ENCODE results near the gene TMEM92.

TMEM92 gene

GRCh38 chr17:50238601-50239280 is 35.5 kb upstream of the TMEM92 start:
- no peak overlapping the region for H3K9ac ChIP-seq (ENCODE audit: low read depth, low read length, poor library complexity)
- no peak overlapping the region for H4K91ac ChIP-seq (ENCODE audit: low read depth, low read length, poor library complexity)
- H3K4me1 ChIP-seq (ENCODE audit: control insufficient read depth in 2 of 2, insufficient read depth in 1 of 2, low read depth in 1 of 2, low read length in 2 of 2): no peaks in the 10 kb centered on the region
- H2BK12ac ChIP-seq (ENCODE audit: low read length): no peak overlapping the region
- H2BK15ac ChIP-seq (ENCODE audit: low read length): no peak overlapping the region
- no peak overlapping the region for H3K4me2 ChIP-seq (ENCODE audit: insufficient read depth, low read length, poor library complexity, severe bottlenecking)
- H2BK5ac ChIP-seq (ENCODE audit: low read length): no peak overlapping the region
- no peaks in the 10 kb centered on the region for H3K79me1 ChIP-seq (ENCODE audit: low read depth, low read length)
- no peak overlapping the region for H2BK120ac ChIP-seq (ENCODE audit: low read depth, low read length)
- H2AK5ac ChIP-seq (ENCODE audit: low read depth, low read length): no peak overlapping the region
- H3K4ac ChIP-seq (ENCODE audit: low read length): no peak overlapping the region
- H3K9me3 ChIP-seq (replicated peaks in 1 of 2; ENCODE audit: control insufficient read depth in 2 of 2, insufficient read depth in 1 of 2, low read depth in 1 of 2, low read length in 2 of 2): peaks cover 0 to 4% of the 10 kb centered on the region in 2 donors
- H3K27me3 ChIP-seq (ENCODE audit: control insufficient read depth in 3 of 3, insufficient read depth in 3 of 3, low read depth in 1 of 3, low read length in 3 of 3): no peaks in the 10 kb centered on the region
- no peak overlapping the region for H3K18ac ChIP-seq (ENCODE audit: low read length)
- DNase-seq (ENCODE audit: low spot score): no peak
- no peak overlapping the region for H4K8ac ChIP-seq (ENCODE audit: low read depth, low read length)
- H3K36me3 ChIP-seq (replicated peaks in 1 of 2; ENCODE audit: control insufficient read depth in 2 of 2, insufficient read depth in 2 of 2, low read length in 2 of 2): no peaks in the 10 kb centered on the region
- no CpG with 5 or more reads among the region's 9 CpGs for WGBS, 2 donors (ENCODE audit: extremely low coverage in 2 of 2, insufficient read length in 2 of 2, insufficient replicate concordance in 1 of 2)
- no peak overlapping the region for H3K27ac ChIP-seq (replicated peaks; ENCODE audit: low read length)
- no peak overlapping the region for H3K4me3 ChIP-seq (ENCODE audit: low read length in 2 of 2)
- H3K14ac ChIP-seq (ENCODE audit: low read length): no peak overlapping the region
- no peak overlapping the region for H2AFZ ChIP-seq (ENCODE audit: low read length)
- no peak overlapping the region for H3K23ac ChIP-seq (ENCODE audit: low read depth, low read length, poor library complexity)

DNA sequence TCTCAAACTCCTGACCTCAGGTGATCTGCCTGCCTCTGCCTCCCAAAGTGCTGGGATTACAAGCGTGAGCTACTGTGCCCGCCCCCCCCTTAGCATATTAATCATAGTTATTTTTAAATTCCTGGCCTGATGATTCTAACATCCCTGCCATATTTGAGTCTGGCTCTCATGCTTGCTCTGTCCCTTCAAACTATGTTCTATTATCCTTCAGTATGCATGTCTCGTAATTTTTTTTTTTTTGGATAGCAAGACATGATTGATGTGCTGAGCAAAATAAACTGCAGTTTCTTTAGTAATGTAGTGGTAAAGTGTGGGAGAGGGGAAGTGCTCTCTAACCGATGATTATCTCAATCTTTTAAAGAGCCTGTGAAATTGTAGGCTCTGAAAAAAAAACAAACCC is 34.3 kb upstream of the TMEM92 start:
- H3K36me3 ChIP-seq (replicated peaks in 1 of 2; ENCODE audit: control insufficient read depth in 2 of 2, insufficient read depth in 2 of 2, low read length in 2 of 2): no peaks in the 10 kb centered on the region
- H3K4me1 ChIP-seq (ENCODE audit: control insufficient read depth in 2 of 2, insufficient read depth in 1 of 2, low read depth in 1 of 2, low read length in 2 of 2): no peaks in the 10 kb centered on the region
- no peak overlapping the region for H4K8ac ChIP-seq (ENCODE audit: low read depth, low read length)
- no peak overlapping the region for H3K14ac ChIP-seq (ENCODE audit: low read length)
- no peak overlapping the region for H2AK5ac ChIP-seq (ENCODE audit: low read depth, low read length)
- no peak overlapping the region for H2BK15ac ChIP-seq (ENCODE audit: low read length)
- H2BK12ac ChIP-seq (ENCODE audit: low read length): no peak overlapping the region
- no peak overlapping the region for H3K23ac ChIP-seq (ENCODE audit: low read depth, low read length, poor library complexity)
- H3K4me2 ChIP-seq (ENCODE audit: insufficient read depth, low read length, poor library complexity, severe bottlenecking): no peak overlapping the region
- no peak overlapping the region for H3K18ac ChIP-seq (ENCODE audit: low read length)
- H3K4ac ChIP-seq (ENCODE audit: low read length): no peak overlapping the region
- peaks cover 0 to 3% of the 10 kb centered on the region in 2 donors for H3K9me3 ChIP-seq (replicated peaks in 1 of 2; ENCODE audit: control insufficient read depth in 2 of 2, insufficient read depth in 1 of 2, low read depth in 1 of 2, low read length in 2 of 2)
- H3K9ac ChIP-seq (ENCODE audit: low read depth, low read length, poor library complexity): no peak overlapping the region
- H3K27ac ChIP-seq (replicated peaks; ENCODE audit: low read length): no peak overlapping the region
- H3K27me3 ChIP-seq (ENCODE audit: control insufficient read depth in 3 of 3, insufficient read depth in 3 of 3, low read depth in 1 of 3, low read length in 3 of 3): no peaks in the 10 kb centered on the region
- no peak overlapping the region for H2BK120ac ChIP-seq (ENCODE audit: low read depth, low read length)
- no peak overlapping the region for H2AFZ ChIP-seq (ENCODE audit: low read length)
- H3K79me1 ChIP-seq (ENCODE audit: low read depth, low read length): no peaks in the 10 kb centered on the region
- DNase-seq (ENCODE audit: low spot score): no peak
- no peak overlapping the region for H3K4me3 ChIP-seq (ENCODE audit: low read length in 2 of 2)
- H4K91ac ChIP-seq (ENCODE audit: low read depth, low read length, poor library complexity): no peak overlapping the region
- no CpG with 5 or more reads among the region's 4 CpGs for WGBS, 2 donors (ENCODE audit: extremely low coverage in 2 of 2, insufficient read length in 2 of 2, insufficient replicate concordance in 1 of 2)
- no peak overlapping the region for H2BK5ac ChIP-seq (ENCODE audit: low read length)

DNA sequence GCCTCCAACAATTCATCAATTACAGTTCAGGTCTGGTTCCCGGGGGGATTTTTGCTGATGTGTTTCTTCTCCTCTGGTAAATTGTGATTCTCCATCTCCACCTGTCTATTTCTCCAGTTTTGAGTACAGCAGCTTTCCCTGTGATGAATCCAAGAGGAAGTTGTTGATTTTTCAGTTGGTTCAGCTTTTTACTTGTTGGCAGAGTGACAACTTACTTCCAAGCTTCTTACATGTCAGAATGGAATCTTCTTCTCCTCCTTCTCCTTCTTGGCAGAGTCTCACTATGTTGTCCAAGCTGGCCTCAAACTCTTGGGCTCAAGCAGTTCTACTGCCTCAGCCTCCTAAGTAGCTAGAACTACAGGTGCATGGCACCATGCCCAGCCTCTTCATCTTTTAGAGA is 33.4 kb upstream of the TMEM92 start:
- WGBS, 2 donors (ENCODE audit: extremely low coverage in 2 of 2, insufficient read length in 2 of 2, insufficient replicate concordance in 1 of 2): no CpG with 5 or more reads among the region's 1 CpG
- no peaks in the 10 kb centered on the region for H3K79me1 ChIP-seq (ENCODE audit: low read depth, low read length)

DNA sequence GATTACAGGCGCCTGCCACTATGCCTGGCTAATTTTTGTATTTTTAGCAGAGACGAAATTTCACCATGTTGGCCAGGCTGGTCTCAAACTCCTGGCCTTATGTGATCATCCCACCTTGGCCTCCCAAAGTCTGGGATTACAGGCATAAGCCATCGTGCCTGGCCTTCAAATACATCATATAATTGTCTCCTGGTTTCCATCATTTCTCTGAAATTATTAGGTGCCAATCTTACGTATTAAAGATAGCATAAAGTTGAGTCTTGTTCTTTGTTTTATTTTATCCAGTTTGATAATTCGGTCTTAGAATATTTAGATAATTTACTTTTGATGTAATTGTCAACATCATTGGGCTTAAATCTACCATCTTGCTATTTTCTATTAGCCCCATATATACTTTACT is 32.8 kb upstream of the TMEM92 start:
- no peak overlapping the region for H4K91ac ChIP-seq (ENCODE audit: low read depth, low read length, poor library complexity)
- H3K79me1 ChIP-seq (ENCODE audit: low read depth, low read length): no peaks in the 10 kb centered on the region
- no peak overlapping the region for H2AK5ac ChIP-seq (ENCODE audit: low read depth, low read length)
- WGBS, 2 donors (ENCODE audit: extremely low coverage in 2 of 2, insufficient read length in 2 of 2, insufficient replicate concordance in 1 of 2): no CpG with 5 or more reads among the region's 5 CpGs
- no peak for DNase-seq (ENCODE audit: low spot score)
- no peak overlapping the region for H2BK12ac ChIP-seq (ENCODE audit: low read length)
- no peak overlapping the region for H3K4ac ChIP-seq (ENCODE audit: low read length)
- no peak overlapping the region for H2BK120ac ChIP-seq (ENCODE audit: low read depth, low read length)
- no peak overlapping the region for H2AFZ ChIP-seq (ENCODE audit: low read length)
- no peaks in the 10 kb centered on the region for H3K36me3 ChIP-seq (replicated peaks in 1 of 2; ENCODE audit: control insufficient read depth in 2 of 2, insufficient read depth in 2 of 2, low read length in 2 of 2)
- H3K27me3 ChIP-seq (ENCODE audit: control insufficient read depth in 3 of 3, insufficient read depth in 3 of 3, low read depth in 1 of 3, low read length in 3 of 3): no peaks in the 10 kb centered on the region
- no peak overlapping the region for H2BK15ac ChIP-seq (ENCODE audit: low read length)
- no peak overlapping the region for H2BK5ac ChIP-seq (ENCODE audit: low read length)
- H3K18ac ChIP-seq (ENCODE audit: low read length): no peak overlapping the region
- H3K14ac ChIP-seq (ENCODE audit: low read length): no peak overlapping the region
- no peak overlapping the region for H3K4me3 ChIP-seq (ENCODE audit: low read length in 2 of 2)
- H3K27ac ChIP-seq (replicated peaks; ENCODE audit: low read length): no peak overlapping the region
- H3K9ac ChIP-seq (ENCODE audit: low read depth, low read length, poor library complexity): no peak overlapping the region
- no peaks in the 10 kb centered on the region for H3K4me1 ChIP-seq (ENCODE audit: control insufficient read depth in 2 of 2, insufficient read depth in 1 of 2, low read depth in 1 of 2, low read length in 2 of 2)
- peaks cover 0 to 3% of the 10 kb centered on the region in 2 donors for H3K9me3 ChIP-seq (replicated peaks in 1 of 2; ENCODE audit: control insufficient read depth in 2 of 2, insufficient read depth in 1 of 2, low read depth in 1 of 2, low read length in 2 of 2)
- H3K4me2 ChIP-seq (ENCODE audit: insufficient read depth, low read length, poor library complexity, severe bottlenecking): no peak overlapping the region
- no peak overlapping the region for H4K8ac ChIP-seq (ENCODE audit: low read depth, low read length)
- H3K23ac ChIP-seq (ENCODE audit: low read depth, low read length, poor library complexity): no peak overlapping the region

More for the DNA sequence above, 33.4 kb upstream of the TMEM92 start:
- no peak overlapping the region for H3K9ac ChIP-seq (ENCODE audit: low read depth, low read length, poor library complexity)
- no peak overlapping the region for H3K18ac ChIP-seq (ENCODE audit: low read length)
- H3K4ac ChIP-seq (ENCODE audit: low read length): no peak overlapping the region
- no peaks in the 10 kb centered on the region for H3K4me1 ChIP-seq (ENCODE audit: control insufficient read depth in 2 of 2, insufficient read depth in 1 of 2, low read depth in 1 of 2, low read length in 2 of 2)
- H3K9me3 ChIP-seq (replicated peaks in 1 of 2; ENCODE audit: control insufficient read depth in 2 of 2, insufficient read depth in 1 of 2, low read depth in 1 of 2, low read length in 2 of 2): peaks cover 0 to 3% of the 10 kb centered on the region in 2 donors
- no peak overlapping the region for H2AK5ac ChIP-seq (ENCODE audit: low read depth, low read length)
- H3K14ac ChIP-seq (ENCODE audit: low read length): no peak overlapping the region
- H3K4me2 ChIP-seq (ENCODE audit: insufficient read depth, low read length, poor library complexity, severe bottlenecking): no peak overlapping the region
- H4K8ac ChIP-seq (ENCODE audit: low read depth, low read length): no peak overlapping the region
- no peak overlapping the region for H2AFZ ChIP-seq (ENCODE audit: low read length)
- H2BK5ac ChIP-seq (ENCODE audit: low read length): no peak overlapping the region
- no peak overlapping the region for H3K27ac ChIP-seq (replicated peaks; ENCODE audit: low read length)
- H3K27me3 ChIP-seq (ENCODE audit: control insufficient read depth in 3 of 3, insufficient read depth in 3 of 3, low read depth in 1 of 3, low read length in 3 of 3): no peaks in the 10 kb centered on the region
- no peak for DNase-seq (ENCODE audit: low spot score)
- H2BK120ac ChIP-seq (ENCODE audit: low read depth, low read length): no peak overlapping the region
- H3K4me3 ChIP-seq (ENCODE audit: low read length in 2 of 2): no peak overlapping the region
- H2BK15ac ChIP-seq (ENCODE audit: low read length): no peak overlapping the region
- H3K36me3 ChIP-seq (replicated peaks in 1 of 2; ENCODE audit: control insufficient read depth in 2 of 2, insufficient read depth in 2 of 2, low read length in 2 of 2): no peaks in the 10 kb centered on the region
- H2BK12ac ChIP-seq (ENCODE audit: low read length): no peak overlapping the region
- H3K23ac ChIP-seq (ENCODE audit: low read depth, low read length, poor library complexity): no peak overlapping the region
- no peak overlapping the region for H4K91ac ChIP-seq (ENCODE audit: low read depth, low read length, poor library complexity)
